RWPE1 (cell line): ENCODE results near the gene JMJD1C.

Source experiments
- CTCF ChIA-PET: fragments of 350-600 bp; sonication (Branson Sonifier 250); formaldehyde crosslinking; extraction: SDS; loops from one replicate; lab custom pipeline; 2021; lab: Yijun Ruan, JAX
- POLR2A ChIA-PET: fragments of 400-600 bp; formaldehyde crosslinking; extraction: SDS; loops from one replicate; lab custom pipeline; 2020; ENCODE audit warnings: antibody characterized with exemption; ENCODE audit not compliant: low non-redundant PET; lab: Yijun Ruan, JAX
- DNase-seq: peaks from one replicate; pipeline ENCODE4 v3.0.0; 2012; ENCODE audit warnings: low spot score
- H3K27ac ChIP-seq: fragments of 450-650 bp; 2 replicates; pipeline ENCODE4 v1.5.1; 2017
- CTCF ChIP-seq: fragments of 450-650 bp; conservative IDR thresholded peaks from 2 replicates; pipeline ENCODE4 v1.5.1; 2017; ENCODE audit warnings: low read depth, mild to moderate bottlenecking

Gene JMJD1C

GRCh38 chr10:63173468-63174232 lies 292.1 kb downstream of the JMJD1C start:
- no peak overlapping the region for H3K27ac ChIP-seq
- no peak for TF ChIP-seq CTCF
- ChIA-PET POLR2A (no interaction called here), CTCF (interaction anchor here (0.7 kb wide), 1 partner anchor 455 kb away, joined by 3 read pairs; no protein-coding TSS in a partner anchor)
- DNase-seq: no peak

DNA sequence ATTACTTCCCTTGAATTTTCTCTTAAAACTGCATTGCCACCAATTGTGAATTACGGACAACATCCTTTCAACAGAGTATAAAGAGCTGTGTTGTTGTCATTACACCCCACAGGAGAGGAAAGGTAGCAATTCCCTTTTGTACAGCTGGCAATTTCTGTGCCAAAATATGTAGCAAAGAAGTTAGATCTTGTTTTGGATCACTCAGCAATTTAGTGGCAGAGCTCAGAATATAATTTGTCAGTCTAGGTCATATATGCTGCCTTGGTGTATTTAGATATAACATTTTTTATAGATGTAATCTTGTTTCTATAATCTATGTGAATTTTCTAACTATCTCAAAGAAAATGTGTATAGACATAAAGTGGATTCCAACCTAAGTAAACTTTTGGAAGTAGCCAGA lies 293.9 kb downstream of the JMJD1C start:
- H3K27ac ChIP-seq: no peak overlapping the region
- no peak for DNase-seq
- no peak for TF ChIP-seq CTCF
- ChIA-PET CTCF (interaction anchor here (0.7 kb wide), 1 partner anchor 550 kb away, joined by 3 read pairs; no protein-coding TSS in a partner anchor), POLR2A (no interaction called here)

DNA sequence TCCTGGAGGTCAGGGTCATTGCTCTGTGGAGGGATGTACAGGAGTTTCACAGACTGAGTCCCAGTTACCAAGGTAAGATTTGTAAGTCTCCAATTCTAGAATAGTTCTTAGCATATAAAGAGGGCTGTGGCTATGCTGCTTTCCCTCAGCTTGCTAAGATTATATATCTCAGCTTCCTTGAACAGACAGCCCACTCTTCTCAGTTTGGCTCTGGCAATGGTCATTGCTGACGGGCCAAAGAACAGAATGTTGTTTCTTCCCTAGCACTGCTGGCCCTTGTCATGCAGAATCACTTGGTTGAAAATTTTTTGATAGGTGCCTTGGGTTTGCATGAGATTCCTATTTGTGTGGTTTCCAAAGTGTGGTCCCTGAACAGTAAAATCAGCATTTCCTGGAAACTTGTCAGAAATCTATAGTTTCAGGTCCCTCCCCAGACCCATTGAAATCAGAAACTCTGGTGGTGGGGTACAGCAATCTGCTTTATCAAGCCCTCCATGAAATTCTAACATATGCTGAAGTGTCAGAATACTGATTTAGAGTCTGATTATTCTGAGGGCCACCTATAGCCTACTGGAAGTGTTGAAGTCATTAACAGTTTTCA lies 294.4 kb downstream of the JMJD1C start:
- POLR2A ChIA-PET: no interaction called here
- no peak for TF ChIP-seq CTCF

DNA sequence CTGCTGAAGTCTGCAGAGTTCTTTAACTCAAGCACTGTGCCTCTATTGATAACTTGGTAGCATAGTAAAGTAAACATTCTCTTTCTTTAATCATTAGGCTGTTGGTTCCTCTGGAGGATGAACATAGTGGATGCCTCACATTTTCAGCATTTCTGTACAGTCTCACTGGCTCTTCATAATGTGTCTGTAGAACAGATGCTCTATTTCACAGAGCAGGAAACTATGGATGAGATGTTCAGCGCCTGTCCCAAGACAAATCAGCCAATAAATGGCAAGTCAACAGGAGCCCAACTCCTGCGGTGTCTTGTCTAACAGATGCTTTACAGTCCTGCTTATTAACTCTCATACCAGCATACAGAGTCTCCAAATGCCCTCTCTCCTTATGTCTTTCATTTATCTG lies 296.2 kb downstream of the JMJD1C start:
- no peak for TF ChIP-seq CTCF
- H3K27ac ChIP-seq: no peak overlapping the region
- DNase-seq: no peak
- ChIA-PET CTCF (no interaction called here), POLR2A (no interaction called here)

More for the DNA sequence above, 294.4 kb downstream of the JMJD1C start:
- CTCF ChIA-PET: interaction anchor here (0.7 kb wide), 1 partner anchor 550 kb away, joined by 3 read pairs; no protein-coding TSS in a partner anchor
- DNase-seq: no peak
- no peak overlapping the region for H3K27ac ChIP-seq

DNA sequence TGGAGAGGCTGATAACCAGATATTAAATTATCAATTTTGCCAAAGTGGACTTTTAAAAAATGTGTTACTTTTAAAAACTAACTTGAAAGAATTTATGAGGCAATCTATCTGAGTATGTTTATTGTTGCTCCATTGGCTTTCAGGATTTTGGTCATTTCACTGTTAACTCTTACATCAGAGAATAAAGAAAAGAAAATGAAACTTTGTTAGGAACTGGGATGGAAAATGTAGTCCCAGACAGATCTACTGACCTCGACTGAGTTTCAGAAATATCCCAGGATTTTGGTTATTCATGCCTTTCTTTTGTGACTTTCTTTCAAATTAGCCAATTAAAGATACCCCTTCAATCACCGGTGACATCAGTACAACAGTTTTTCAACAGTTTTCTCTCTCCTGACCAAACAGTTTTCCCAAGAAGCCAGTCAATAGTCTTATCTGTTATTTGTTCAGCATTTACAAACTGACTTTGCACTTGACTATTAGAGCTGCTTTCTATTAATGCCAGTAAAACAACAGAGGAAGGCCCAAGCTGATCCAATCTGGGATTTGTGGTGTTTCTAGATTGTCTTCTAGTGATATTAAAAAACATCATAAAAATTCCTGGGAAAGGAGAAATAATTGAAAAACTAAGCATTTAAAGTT lies 296.8 kb downstream of the JMJD1C start:
- ChIA-PET POLR2A (no interaction called here), CTCF (interaction anchor here (0.5 kb wide), 1 partner anchor 12 kb away, joined by 4 read pairs; no protein-coding TSS in a partner anchor)
- no peak overlapping the region for H3K27ac ChIP-seq
- no peak for DNase-seq
- no peak for TF ChIP-seq CTCF

DNA sequence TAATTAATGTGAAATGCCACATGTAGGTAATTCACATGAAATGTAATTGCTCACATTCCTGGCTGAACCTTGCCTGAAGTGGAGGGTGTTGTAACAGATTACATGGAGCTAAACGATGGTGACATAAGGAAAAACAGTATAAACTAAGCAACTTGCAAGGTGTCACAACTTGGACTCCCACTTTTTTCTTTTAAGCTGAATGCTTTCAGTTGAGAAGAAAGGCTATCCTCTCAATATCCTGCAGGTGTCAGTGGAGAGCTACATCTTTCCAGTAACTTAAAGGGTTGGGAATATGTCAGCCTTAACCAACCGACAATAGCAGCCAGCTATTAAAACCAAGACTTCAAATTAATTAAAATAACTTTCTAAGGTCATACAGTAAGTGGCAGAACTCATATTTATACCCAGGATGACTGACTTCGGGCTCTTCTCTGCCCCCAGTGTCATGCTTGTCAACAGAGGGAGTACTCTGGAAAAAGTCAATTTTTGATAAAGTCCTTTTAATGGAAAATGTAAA lies 299.0 kb downstream of the JMJD1C start:
- no peak overlapping the region for H3K27ac ChIP-seq

More for the DNA sequence above, 299.0 kb downstream of the JMJD1C start:
- CTCF ChIA-PET: interaction anchor here (0.6 to 3.0 kb wide), 18 partner anchors 9 to 1571 kb away, joined by 3 to 33 read pairs (median 4); no protein-coding TSS in a partner anchor
- POLR2A ChIA-PET: interaction anchor here (0.5 kb wide), 1 partner anchor 124 kb away, joined by 4 read pairs; no protein-coding TSS in a partner anchor
- peak; percentile 84 for TF ChIP-seq CTCF
- peak; percentile 49 for DNase-seq
